ENCODE data around the gene MSH2.
A peak's percentile ranks its signal among the peaks of the same experiment; 100 is the strongest.
"Not testable (repeated sequence)": the region's sequence is repeated elsewhere in the genome, so short reads cannot be mapped to it uniquely, and the experiment has no call there.

The MSH2 gene

GRCh38 chr2:47402805-47403608 lies at the start of gene MSH2:
TSS of gene MSH2 (plus strand) at chr2:47403156. CDS start at chr2:47403192, 36 bp downstream.
- DNase-seq (ENCODE audit: low read depth) = peak; percentile 86

GRCh38 chr2:47354013-47354847 lies 48.7 kb upstream of the MSH2 start:
- no peak for DNase-seq (ENCODE audit: low read depth)

- DNase-seq (ENCODE audit: low read depth) = no peak
These were observed 48.1 kb upstream of the MSH2 start for GRCh38 chr2:47354848-47355204.

GRCh38 chr2:47357483-47357882 lies 45.5 kb upstream of the MSH2 start:
- DNase-seq (ENCODE audit: low read depth) = no peak

GRCh38 chr2:47359375-47359868 lies 43.5 kb upstream of the MSH2 start:
- no peak for DNase-seq (ENCODE audit: low read depth)

- no peak for DNase-seq (ENCODE audit: low read depth)
These were observed 42.7 kb upstream of the MSH2 start for GRCh38 chr2:47360283-47360682.

- no peak for DNase-seq (ENCODE audit: low read depth)
These were observed 42.0 kb upstream of the MSH2 start for GRCh38 chr2:47360927-47361326.

GRCh38 chr2:47361505-47362229 lies 41.3 kb upstream of the MSH2 start:
- not testable (repeated sequence) for DNase-seq (ENCODE audit: low read depth)

- DNase-seq (ENCODE audit: low read depth) = no peak
These were observed 29.2 kb upstream of the MSH2 start for GRCh38 chr2:47373747-47374146.

GRCh38 chr2:47375307-47375706 lies 27.6 kb upstream of the MSH2 start:
- no peak for DNase-seq (ENCODE audit: low read depth)

- no peak for DNase-seq (ENCODE audit: low read depth)
These were observed 23.6 kb upstream of the MSH2 start for GRCh38 chr2:47379384-47379783.

GRCh38 chr2:47381408-47381807 lies 21.5 kb upstream of the MSH2 start:
- no peak for DNase-seq (ENCODE audit: low read depth)

- DNase-seq (ENCODE audit: low read depth) = no peak
These were observed 16.4 kb upstream of the MSH2 start for GRCh38 chr2:47386551-47386950.

- no peak for DNase-seq (ENCODE audit: low read depth)
These were observed 14.1 kb upstream of the MSH2 start for GRCh38 chr2:47388888-47389287.

- DNase-seq (ENCODE audit: low read depth) = no peak
These were observed 13.3 kb upstream of the MSH2 start for GRCh38 chr2:47389692-47390091.

GRCh38 chr2:47401789-47402554 lies 984 bp upstream of the MSH2 start:
- DNase-seq (ENCODE audit: low read depth) = no peak

- no peak for DNase-seq (ENCODE audit: low read depth)
These were observed 476 bp upstream of the MSH2 start for GRCh38 chr2:47402555-47402804.

- DNase-seq (ENCODE audit: low read depth) = no peak
These were observed 745 bp downstream of the MSH2 start for GRCh38 chr2:47403609-47404193.

- DNase-seq (ENCODE audit: low read depth) = no peak
These were observed 1.4 kb downstream of the MSH2 start for GRCh38 chr2:47404356-47404755.

GRCh38 chr2:47405757-47406156 lies 2.8 kb downstream of the MSH2 start:
- DNase-seq (ENCODE audit: low read depth) = no peak

- DNase-seq (ENCODE audit: low read depth) = not testable (repeated sequence)
These were observed 3.8 kb downstream of the MSH2 start for GRCh38 chr2:47406649-47407330.
